HEK293 (cell line): Measurements from ENCODE around the gene LKAAEAR1.

Source experiments
- KLF10 ChIP-seq: fragments of 450-650 bp; IDR thresholded peaks from 2 replicates; pipeline ENCODE4 v1.5.1; 2018; ENCODE audit warnings: missing biosample characterization, mild to moderate bottlenecking, missing genetic modification characterization
- OSR2 ChIP-seq: fragments of 450-650 bp; formaldehyde crosslinking; IDR thresholded peaks from 2 replicates; pipeline ENCODE4 v1.5.1; 2016; ENCODE audit warnings: missing biosample characterization, missing genetic modification characterization
- ZBTB21 ChIP-seq: fragments of 450-650 bp; formaldehyde crosslinking; IDR thresholded peaks from 2 replicates; pipeline ENCODE4 v1.5.1; 2017; ENCODE audit warnings: missing biosample characterization, missing genetic modification characterization
- ZNF239 ChIP-seq: fragments of 450-650 bp; formaldehyde crosslinking; IDR thresholded peaks from 2 replicates; pipeline ENCODE4 v1.5.1; 2016; ENCODE audit warnings: missing biosample characterization, missing genetic modification characterization
- ZNF768 ChIP-seq: fragments of 450-650 bp; formaldehyde crosslinking; IDR thresholded peaks from 2 replicates; pipeline ENCODE4 v1.5.1; 2018; ENCODE audit warnings: missing biosample characterization, mild to moderate bottlenecking, missing genetic modification characterization
- TF ChIP-seq, protein P1 (sequence below): fragments of 450-650 bp; formaldehyde crosslinking; IDR thresholded peaks from 2 replicates; pipeline ENCODE4 v1.5.1; 2016; ENCODE audit warnings: missing biosample characterization, missing genetic modification characterization
- TF ChIP-seq, protein P2 (sequence below): fragments of 450-650 bp; formaldehyde crosslinking; optimal IDR thresholded peaks from 2 replicates; pipeline ENCODE3; 2016; ENCODE audit warnings: missing biosample characterization, mild to moderate bottlenecking, missing genetic modification characterization
- TF ChIP-seq, protein P3 (sequence below): fragments of 450-650 bp; formaldehyde crosslinking; IDR thresholded peaks from 2 replicates; pipeline ENCODE4 v1.5.1; 2016; ENCODE audit warnings: missing biosample characterization, missing genetic modification characterization, low read depth
- TF ChIP-seq, protein P4 (sequence below): fragments of 450-650 bp; formaldehyde crosslinking; IDR thresholded peaks from 2 replicates; pipeline ENCODE4 v1.5.1; 2016; ENCODE audit warnings: missing biosample characterization, missing genetic modification characterization
- TF ChIP-seq, protein P5 (sequence below): IDR thresholded peaks from 2 replicates; pipeline ENCODE4 v1.6.1; 2011; ENCODE audit warnings: mild to moderate bottlenecking, low read depth, low read length, borderline replicate concordance

DNA sequence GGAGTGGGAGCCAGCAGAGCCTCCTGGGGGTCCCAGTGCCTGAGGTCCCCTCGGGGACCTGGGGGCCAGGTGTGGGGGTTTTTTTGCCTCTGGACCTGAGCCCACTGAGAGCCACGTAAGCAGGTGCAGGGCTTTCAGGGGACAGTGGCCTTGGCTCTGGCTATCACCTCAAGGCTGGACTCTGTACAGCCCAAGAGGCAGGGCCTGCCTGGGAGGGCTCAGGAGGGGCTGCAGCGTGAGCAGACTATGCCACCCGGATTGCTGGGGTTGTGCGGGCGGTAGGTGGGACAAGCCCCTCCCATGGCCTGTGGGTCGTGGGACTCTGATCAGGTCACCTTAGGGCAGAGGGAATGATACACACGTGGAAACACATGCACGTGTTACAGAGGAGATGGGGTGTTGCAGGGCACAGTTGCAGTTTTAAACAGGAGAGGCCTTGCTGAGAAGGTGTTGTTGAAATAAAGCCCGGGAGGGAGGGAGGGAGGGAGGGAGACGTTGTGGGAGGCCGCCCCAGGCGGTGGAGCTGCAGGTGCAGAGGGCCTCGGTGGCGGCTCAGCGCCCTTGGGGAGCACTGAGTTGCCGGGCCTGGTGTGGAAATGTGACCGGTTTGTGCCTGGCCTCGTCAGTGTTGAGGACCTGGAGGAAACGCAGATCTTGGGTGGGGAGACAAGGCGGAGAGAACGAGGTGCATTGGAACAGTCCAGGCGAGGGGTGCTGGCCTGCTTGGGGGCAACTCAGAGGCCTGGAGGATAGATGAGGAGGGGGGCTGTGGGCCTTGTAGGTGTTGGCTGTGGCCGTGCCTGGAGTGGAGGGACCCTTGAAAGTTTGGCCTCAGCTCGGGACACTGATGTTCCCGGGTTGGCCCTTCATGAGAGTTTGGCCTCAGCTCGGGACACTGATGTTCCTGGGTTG, 18.9 kb downstream of the LKAAEAR1 start:
- TF ChIP-seq, protein P1, sequence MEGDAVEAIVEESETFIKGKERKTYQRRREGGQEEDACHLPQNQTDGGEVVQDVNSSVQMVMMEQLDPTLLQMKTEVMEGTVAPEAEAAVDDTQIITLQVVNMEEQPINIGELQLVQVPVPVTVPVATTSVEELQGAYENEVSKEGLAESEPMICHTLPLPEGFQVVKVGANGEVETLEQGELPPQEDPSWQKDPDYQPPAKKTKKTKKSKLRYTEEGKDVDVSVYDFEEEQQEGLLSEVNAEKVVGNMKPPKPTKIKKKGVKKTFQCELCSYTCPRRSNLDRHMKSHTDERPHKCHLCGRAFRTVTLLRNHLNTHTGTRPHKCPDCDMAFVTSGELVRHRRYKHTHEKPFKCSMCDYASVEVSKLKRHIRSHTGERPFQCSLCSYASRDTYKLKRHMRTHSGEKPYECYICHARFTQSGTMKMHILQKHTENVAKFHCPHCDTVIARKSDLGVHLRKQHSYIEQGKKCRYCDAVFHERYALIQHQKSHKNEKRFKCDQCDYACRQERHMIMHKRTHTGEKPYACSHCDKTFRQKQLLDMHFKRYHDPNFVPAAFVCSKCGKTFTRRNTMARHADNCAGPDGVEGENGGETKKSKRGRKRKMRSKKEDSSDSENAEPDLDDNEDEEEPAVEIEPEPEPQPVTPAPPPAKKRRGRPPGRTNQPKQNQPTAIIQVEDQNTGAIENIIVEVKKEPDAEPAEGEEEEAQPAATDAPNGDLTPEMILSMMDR (tag by site-specific recombination): no peak
- no peak for TF ChIP-seq ZBTB21 (tag by site-specific recombination)
- no peak for TF ChIP-seq ZNF239 (tag by site-specific recombination)
- no peak for TF ChIP-seq ZNF768 (tag by site-specific recombination)
- TF ChIP-seq, protein P2, sequence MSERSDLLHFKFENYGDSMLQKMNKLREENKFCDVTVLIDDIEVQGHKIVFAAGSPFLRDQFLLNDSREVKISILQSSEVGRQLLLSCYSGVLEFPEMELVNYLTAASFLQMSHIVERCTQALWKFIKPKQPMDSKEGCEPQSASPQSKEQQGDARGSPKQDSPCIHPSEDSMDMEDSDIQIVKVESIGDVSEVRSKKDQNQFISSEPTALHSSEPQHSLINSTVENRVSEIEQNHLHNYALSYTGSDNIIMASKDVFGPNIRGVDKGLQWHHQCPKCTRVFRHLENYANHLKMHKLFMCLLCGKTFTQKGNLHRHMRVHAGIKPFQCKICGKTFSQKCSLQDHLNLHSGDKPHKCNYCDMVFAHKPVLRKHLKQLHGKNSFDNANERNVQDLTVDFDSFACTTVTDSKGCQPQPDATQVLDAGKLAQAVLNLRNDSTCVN: no peak
- TF ChIP-seq KLF10: no peak
- TF ChIP-seq, protein P3, sequence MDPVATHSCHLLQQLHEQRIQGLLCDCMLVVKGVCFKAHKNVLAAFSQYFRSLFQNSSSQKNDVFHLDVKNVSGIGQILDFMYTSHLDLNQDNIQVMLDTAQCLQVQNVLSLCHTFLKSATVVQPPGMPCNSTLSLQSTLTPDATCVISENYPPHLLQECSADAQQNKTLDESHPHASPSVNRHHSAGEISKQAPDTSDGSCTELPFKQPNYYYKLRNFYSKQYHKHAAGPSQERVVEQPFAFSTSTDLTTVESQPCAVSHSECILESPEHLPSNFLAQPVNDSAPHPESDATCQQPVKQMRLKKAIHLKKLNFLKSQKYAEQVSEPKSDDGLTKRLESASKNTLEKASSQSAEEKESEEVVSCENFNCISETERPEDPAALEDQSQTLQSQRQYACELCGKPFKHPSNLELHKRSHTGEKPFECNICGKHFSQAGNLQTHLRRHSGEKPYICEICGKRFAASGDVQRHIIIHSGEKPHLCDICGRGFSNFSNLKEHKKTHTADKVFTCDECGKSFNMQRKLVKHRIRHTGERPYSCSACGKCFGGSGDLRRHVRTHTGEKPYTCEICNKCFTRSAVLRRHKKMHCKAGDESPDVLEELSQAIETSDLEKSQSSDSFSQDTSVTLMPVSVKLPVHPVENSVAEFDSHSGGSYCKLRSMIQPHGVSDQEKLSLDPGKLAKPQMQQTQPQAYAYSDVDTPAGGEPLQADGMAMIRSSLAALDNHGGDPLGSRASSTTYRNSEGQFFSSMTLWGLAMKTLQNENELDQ (tag by site-specific recombination): no peak
- TF ChIP-seq, protein P4, sequence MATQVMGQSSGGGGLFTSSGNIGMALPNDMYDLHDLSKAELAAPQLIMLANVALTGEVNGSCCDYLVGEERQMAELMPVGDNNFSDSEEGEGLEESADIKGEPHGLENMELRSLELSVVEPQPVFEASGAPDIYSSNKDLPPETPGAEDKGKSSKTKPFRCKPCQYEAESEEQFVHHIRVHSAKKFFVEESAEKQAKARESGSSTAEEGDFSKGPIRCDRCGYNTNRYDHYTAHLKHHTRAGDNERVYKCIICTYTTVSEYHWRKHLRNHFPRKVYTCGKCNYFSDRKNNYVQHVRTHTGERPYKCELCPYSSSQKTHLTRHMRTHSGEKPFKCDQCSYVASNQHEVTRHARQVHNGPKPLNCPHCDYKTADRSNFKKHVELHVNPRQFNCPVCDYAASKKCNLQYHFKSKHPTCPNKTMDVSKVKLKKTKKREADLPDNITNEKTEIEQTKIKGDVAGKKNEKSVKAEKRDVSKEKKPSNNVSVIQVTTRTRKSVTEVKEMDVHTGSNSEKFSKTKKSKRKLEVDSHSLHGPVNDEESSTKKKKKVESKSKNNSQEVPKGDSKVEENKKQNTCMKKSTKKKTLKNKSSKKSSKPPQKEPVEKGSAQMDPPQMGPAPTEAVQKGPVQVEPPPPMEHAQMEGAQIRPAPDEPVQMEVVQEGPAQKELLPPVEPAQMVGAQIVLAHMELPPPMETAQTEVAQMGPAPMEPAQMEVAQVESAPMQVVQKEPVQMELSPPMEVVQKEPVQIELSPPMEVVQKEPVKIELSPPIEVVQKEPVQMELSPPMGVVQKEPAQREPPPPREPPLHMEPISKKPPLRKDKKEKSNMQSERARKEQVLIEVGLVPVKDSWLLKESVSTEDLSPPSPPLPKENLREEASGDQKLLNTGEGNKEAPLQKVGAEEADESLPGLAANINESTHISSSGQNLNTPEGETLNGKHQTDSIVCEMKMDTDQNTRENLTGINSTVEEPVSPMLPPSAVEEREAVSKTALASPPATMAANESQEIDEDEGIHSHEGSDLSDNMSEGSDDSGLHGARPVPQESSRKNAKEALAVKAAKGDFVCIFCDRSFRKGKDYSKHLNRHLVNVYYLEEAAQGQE: no peak
- TF ChIP-seq, protein P5, sequence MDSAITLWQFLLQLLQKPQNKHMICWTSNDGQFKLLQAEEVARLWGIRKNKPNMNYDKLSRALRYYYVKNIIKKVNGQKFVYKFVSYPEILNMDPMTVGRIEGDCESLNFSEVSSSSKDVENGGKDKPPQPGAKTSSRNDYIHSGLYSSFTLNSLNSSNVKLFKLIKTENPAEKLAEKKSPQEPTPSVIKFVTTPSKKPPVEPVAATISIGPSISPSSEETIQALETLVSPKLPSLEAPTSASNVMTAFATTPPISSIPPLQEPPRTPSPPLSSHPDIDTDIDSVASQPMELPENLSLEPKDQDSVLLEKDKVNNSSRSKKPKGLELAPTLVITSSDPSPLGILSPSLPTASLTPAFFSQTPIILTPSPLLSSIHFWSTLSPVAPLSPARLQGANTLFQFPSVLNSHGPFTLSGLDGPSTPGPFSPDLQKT: no peak
- no peak for TF ChIP-seq OSR2 (tag by site-specific recombination)
